HCT116 (cell line): Measurements from ENCODE around the gene FOXP1.

ENCODE experiments used
- EZH2phosphoT487 ChIP-seq: fragments of 200-600 bp; IDR thresholded peaks from 2 replicates; pipeline ENCODE4 v1.6.1; 2018; ENCODE audit warnings: antibody characterized with exemption, borderline replicate concordance
- POLR2A ChIP-seq: IDR thresholded peaks from 2 replicates; pipeline ENCODE4 v1.7.0; 2011; ENCODE audit warnings: borderline replicate concordance; ENCODE audit not compliant: insufficient read depth, insufficient read length; ENCODE audit errors: extremely low read depth
- TF ChIP-seq, protein P1 (sequence below), 3 experiments: fragments of 200-600 bp in 1 of 3; sonication (generic) in 1 of 3; IDR thresholded peaks in 2 of 3; conservative IDR thresholded peaks in 1 of 3; 2 replicates each; pipeline ENCODE4 v1.5.1; 2012 to 2017; ENCODE audit warnings: low read depth in 2 of 3, low read length in 2 of 3, antibody characterized with exemption in 1 of 3, borderline replicate concordance in 1 of 3, control low read depth in 1 of 3, mild to moderate bottlenecking in 1 of 3, mixed read lengths in 1 of 3, mixed run types in 1 of 3, moderate library complexity in 1 of 3; ENCODE audit not compliant: insufficient read depth in 1 of 3

DNA sequence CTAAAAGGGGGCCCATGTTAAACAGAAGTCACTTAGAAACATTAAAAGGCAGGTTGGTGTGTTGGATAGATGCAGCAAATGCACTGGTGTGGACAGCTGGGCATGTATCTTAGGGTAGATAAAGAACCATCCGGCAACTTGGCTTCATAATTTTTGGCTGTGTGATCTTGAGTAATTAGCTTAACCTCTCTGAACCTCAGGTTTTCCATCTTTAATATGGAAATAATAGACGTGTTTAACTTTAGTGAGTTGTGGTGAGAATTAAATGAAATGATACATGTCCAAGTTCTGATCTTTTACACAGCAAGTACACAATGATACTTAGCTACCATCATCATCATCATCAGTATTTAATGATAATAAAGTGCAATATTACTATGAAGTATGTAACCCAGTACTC lies 330.4 kb downstream of the FOXP1 start:
- TF ChIP-seq, protein P1, sequence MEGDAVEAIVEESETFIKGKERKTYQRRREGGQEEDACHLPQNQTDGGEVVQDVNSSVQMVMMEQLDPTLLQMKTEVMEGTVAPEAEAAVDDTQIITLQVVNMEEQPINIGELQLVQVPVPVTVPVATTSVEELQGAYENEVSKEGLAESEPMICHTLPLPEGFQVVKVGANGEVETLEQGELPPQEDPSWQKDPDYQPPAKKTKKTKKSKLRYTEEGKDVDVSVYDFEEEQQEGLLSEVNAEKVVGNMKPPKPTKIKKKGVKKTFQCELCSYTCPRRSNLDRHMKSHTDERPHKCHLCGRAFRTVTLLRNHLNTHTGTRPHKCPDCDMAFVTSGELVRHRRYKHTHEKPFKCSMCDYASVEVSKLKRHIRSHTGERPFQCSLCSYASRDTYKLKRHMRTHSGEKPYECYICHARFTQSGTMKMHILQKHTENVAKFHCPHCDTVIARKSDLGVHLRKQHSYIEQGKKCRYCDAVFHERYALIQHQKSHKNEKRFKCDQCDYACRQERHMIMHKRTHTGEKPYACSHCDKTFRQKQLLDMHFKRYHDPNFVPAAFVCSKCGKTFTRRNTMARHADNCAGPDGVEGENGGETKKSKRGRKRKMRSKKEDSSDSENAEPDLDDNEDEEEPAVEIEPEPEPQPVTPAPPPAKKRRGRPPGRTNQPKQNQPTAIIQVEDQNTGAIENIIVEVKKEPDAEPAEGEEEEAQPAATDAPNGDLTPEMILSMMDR (IDR thresholded peaks at IDR 0.05 in 2 of 3, conservative IDR thresholded peaks at IDR 0.05 in 1 of 3; ENCODE audit: borderline replicate concordance in 1 of 3, insufficient read depth in 1 of 3, low read depth in 2 of 3, low read length in 2 of 3), result no peak
- TF ChIP-seq POLR2A (no peak), EZH2phosphoT487 (no peak)
